HG03045 (cell line): ENCODE results near the gene MLST8.

Experiments
- ATAC-seq: cut with Tn5 transposase; IDR thresholded peaks from one replicate; pipeline ENCODE4 v1.9.1; 2021; ENCODE audit warnings: mild to moderate bottlenecking, moderate library complexity; ENCODE audit not compliant: unreplicated experiment

MLST8 gene

GRCh38 chr16:2172688-2173335 is 32.4 kb upstream of the MLST8 start:
- no peak for ATAC-seq

GRCh38 chr16:2173366-2173765 is 31.9 kb upstream of the MLST8 start:
- ATAC-seq = no peak

- no peak for ATAC-seq
These were observed 31.3 kb upstream of the MLST8 start for GRCh38 chr16:2173916-2174315.

- no peak for ATAC-seq
These were observed 30.7 kb upstream of the MLST8 start for GRCh38 chr16:2174396-2175131.

GRCh38 chr16:2175454-2175853 is 29.8 kb upstream of the MLST8 start:
- no peak for ATAC-seq

GRCh38 chr16:2176047-2176446 is 29.2 kb upstream of the MLST8 start:
- ATAC-seq = no peak

- no peak for ATAC-seq
These were observed 28.2 kb upstream of the MLST8 start for GRCh38 chr16:2177101-2177500.

- no peak for ATAC-seq
These were observed 27.7 kb upstream of the MLST8 start for GRCh38 chr16:2177561-2177960.

- no peak for ATAC-seq
These were observed 26.7 kb upstream of the MLST8 start for GRCh38 chr16:2178321-2179106.

GRCh38 chr16:2179107-2179501 is 26.1 kb upstream of the MLST8 start:
- ATAC-seq = no peak

- ATAC-seq = no peak
These were observed 25.7 kb upstream of the MLST8 start for GRCh38 chr16:2179576-2179975.

- ATAC-seq = no peak
These were observed 24.8 kb upstream of the MLST8 start for GRCh38 chr16:2180461-2180860.

- no peak for ATAC-seq
These were observed 24.0 kb upstream of the MLST8 start for GRCh38 chr16:2180962-2181923.

GRCh38 chr16:2181952-2182351 is 23.3 kb upstream of the MLST8 start:
- no peak for ATAC-seq

- ATAC-seq = no peak
These were observed 21.6 kb upstream of the MLST8 start for GRCh38 chr16:2183671-2184070.

GRCh38 chr16:2184346-2184745 is 20.9 kb upstream of the MLST8 start:
- ATAC-seq = no peak

- no peak for ATAC-seq
These were observed 20.3 kb upstream of the MLST8 start for GRCh38 chr16:2184962-2185361.

- ATAC-seq = no peak
These were observed 19.2 kb upstream of the MLST8 start for GRCh38 chr16:2186064-2186463.

- ATAC-seq = no peak
These were observed 18.7 kb upstream of the MLST8 start for GRCh38 chr16:2186505-2186904.

GRCh38 chr16:2187212-2187611 is 18.0 kb upstream of the MLST8 start:
- ATAC-seq = no peak

- ATAC-seq = no peak
These were observed 16.9 kb upstream of the MLST8 start for GRCh38 chr16:2188395-2188794.
